ENCODE measurements around the gene MMP8.
"Not testable (repeated sequence)": the region's sequence is repeated elsewhere in the genome, so short reads cannot be mapped to it uniquely, and the experiment has no call there.

Gene MMP8

GRCh38 chr11:102761646-102762238, 37.0 kb upstream of the MMP8 start:
- H3K9ac ChIP-seq (ENCODE audit: insufficient read length, low read depth), result no peak overlapping the region
- no peaks in the 10 kb centered on the region for H3K4me1 ChIP-seq (ENCODE audit: insufficient read depth, insufficient read length)
- H3K9me3 ChIP-seq (ENCODE audit: insufficient read depth, low read length), result no peaks in the 10 kb centered on the region
- DNase-seq (ENCODE audit: low read depth, low spot score), result no peak
- no peaks in the 10 kb centered on the region for H3K36me3 ChIP-seq (ENCODE audit: insufficient read depth, insufficient read length, low read length)
- H3K4me3 ChIP-seq (ENCODE audit: insufficient read length, low read depth), result no peak overlapping the region
- no peaks in the 10 kb centered on the region for H3K27me3 ChIP-seq (ENCODE audit: insufficient read depth, insufficient read length)
- TF ChIP-seq SUZ12 (IDR thresholded peaks at IDR 0.05; ENCODE audit: extremely low read depth, insufficient read depth, insufficient read length) (no peak), YY1 (IDR thresholded peaks at IDR 0.05; ENCODE audit: insufficient read depth, insufficient read length) (no peak), ZNF274 (IDR thresholded peaks at IDR 0.05; ENCODE audit: low read depth, low read length) (no peak)

GRCh38 chr11:102760344-102761035, 35.7 kb upstream of the MMP8 start:
- H3K9ac ChIP-seq (ENCODE audit: insufficient read length, low read depth), result no peak overlapping the region
- no peaks in the 10 kb centered on the region for H3K27me3 ChIP-seq (ENCODE audit: insufficient read depth, insufficient read length)
- H3K9me3 ChIP-seq (ENCODE audit: insufficient read depth, low read length), result no peaks in the 10 kb centered on the region
- no peak for DNase-seq (ENCODE audit: low read depth, low spot score)
- no peaks in the 10 kb centered on the region for H3K4me1 ChIP-seq (ENCODE audit: insufficient read depth, insufficient read length)
- TF ChIP-seq ZNF274 (IDR thresholded peaks at IDR 0.05; ENCODE audit: low read depth, low read length) (no peak), SUZ12 (IDR thresholded peaks at IDR 0.05; ENCODE audit: extremely low read depth, insufficient read depth, insufficient read length) (no peak)
- H3K36me3 ChIP-seq (ENCODE audit: insufficient read depth, insufficient read length, low read length), result no peaks in the 10 kb centered on the region
- H3K4me3 ChIP-seq (ENCODE audit: insufficient read length, low read depth), result no peak overlapping the region

- TF ChIP-seq SUZ12 (IDR thresholded peaks at IDR 0.05; ENCODE audit: extremely low read depth, insufficient read depth, insufficient read length), result no peak
- no peak for TF ChIP-seq ZNF274 (IDR thresholded peaks at IDR 0.05; ENCODE audit: low read depth, low read length)
- TF ChIP-seq YY1 (IDR thresholded peaks at IDR 0.05; ENCODE audit: insufficient read depth, insufficient read length), result no peak
- DNase-seq (ENCODE audit: low read depth, low spot score), result no peak
- Histone ChIP-seq H3K9ac (ENCODE audit: insufficient read length, low read depth) (no peak overlapping the region), H3K4me1 (ENCODE audit: insufficient read depth, insufficient read length) (no peaks in the 10 kb centered on the region), H3K4me3 (ENCODE audit: insufficient read length, low read depth) (no peak overlapping the region), H3K27me3 (ENCODE audit: insufficient read depth, insufficient read length) (no peaks in the 10 kb centered on the region), H3K36me3 (ENCODE audit: insufficient read depth, insufficient read length, low read length) (peaks cover 7% of the 10 kb centered on the region), H3K9me3 (ENCODE audit: insufficient read depth, low read length) (no peaks in the 10 kb centered on the region)
These were observed 33.2 kb upstream of the MMP8 start for GRCh38 chr11:102757823-102758549.

GRCh38 chr11:102753267-102753666, 28.5 kb upstream of the MMP8 start:
- Histone ChIP-seq H3K9me3 (ENCODE audit: insufficient read depth, low read length) (no peaks in the 10 kb centered on the region), H3K36me3 (ENCODE audit: insufficient read depth, insufficient read length, low read length) (peaks cover 9% of the 10 kb centered on the region), H3K9ac (ENCODE audit: insufficient read length, low read depth) (no peak overlapping the region), H3K27me3 (ENCODE audit: insufficient read depth, insufficient read length) (no peaks in the 10 kb centered on the region), H3K4me1 (ENCODE audit: insufficient read depth, insufficient read length) (peaks cover 2% of the 10 kb centered on the region), H3K4me3 (ENCODE audit: insufficient read length, low read depth) (no peak overlapping the region)
- TF ChIP-seq SUZ12 (IDR thresholded peaks at IDR 0.05; ENCODE audit: extremely low read depth, insufficient read depth, insufficient read length) (no peak), YY1 (IDR thresholded peaks at IDR 0.05; ENCODE audit: insufficient read depth, insufficient read length) (no peak), ZNF274 (IDR thresholded peaks at IDR 0.05; ENCODE audit: low read depth, low read length) (no peak)
- DNase-seq (ENCODE audit: low read depth, low spot score), result no peak

- H3K9me3 ChIP-seq (ENCODE audit: insufficient read depth, low read length), result no peaks in the 10 kb centered on the region
- no peaks in the 10 kb centered on the region for H3K27me3 ChIP-seq (ENCODE audit: insufficient read depth, insufficient read length)
- TF ChIP-seq YY1 (IDR thresholded peaks at IDR 0.05; ENCODE audit: insufficient read depth, insufficient read length) (no peak), SUZ12 (IDR thresholded peaks at IDR 0.05; ENCODE audit: extremely low read depth, insufficient read depth, insufficient read length) (no peak), ZNF274 (IDR thresholded peaks at IDR 0.05; ENCODE audit: low read depth, low read length) (no peak)
- DNase-seq (ENCODE audit: low read depth, low spot score), result no peak
- no peak overlapping the region for H3K9ac ChIP-seq (ENCODE audit: insufficient read length, low read depth)
- H3K4me3 ChIP-seq (ENCODE audit: insufficient read length, low read depth), result no peak overlapping the region
- peaks cover 9% of the 10 kb centered on the region for H3K36me3 ChIP-seq (ENCODE audit: insufficient read depth, insufficient read length, low read length)
- H3K4me1 ChIP-seq (ENCODE audit: insufficient read depth, insufficient read length), result peaks cover 2% of the 10 kb centered on the region
These were observed 26.9 kb upstream of the MMP8 start for GRCh38 chr11:102751673-102752072.

- Histone ChIP-seq H3K4me3 (ENCODE audit: insufficient read length, low read depth) (no peak overlapping the region), H3K36me3 (ENCODE audit: insufficient read depth, insufficient read length, low read length) (peaks cover 9% of the 10 kb centered on the region), H3K9ac (ENCODE audit: insufficient read length, low read depth) (no peak overlapping the region), H3K9me3 (ENCODE audit: insufficient read depth, low read length) (no peaks in the 10 kb centered on the region), H3K4me1 (ENCODE audit: insufficient read depth, insufficient read length) (peaks cover 2% of the 10 kb centered on the region), H3K27me3 (ENCODE audit: insufficient read depth, insufficient read length) (no peaks in the 10 kb centered on the region)
- no peak for DNase-seq (ENCODE audit: low read depth, low spot score)
- TF ChIP-seq ZNF274 (IDR thresholded peaks at IDR 0.05; ENCODE audit: low read depth, low read length) (no peak), SUZ12 (IDR thresholded peaks at IDR 0.05; ENCODE audit: extremely low read depth, insufficient read depth, insufficient read length) (no peak), YY1 (IDR thresholded peaks at IDR 0.05; ENCODE audit: insufficient read depth, insufficient read length) (no peak)
These were observed 24.5 kb upstream of the MMP8 start for GRCh38 chr11:102749101-102749722.

- DNase-seq (ENCODE audit: low read depth, low spot score); H3K36me3 ChIP-seq (ENCODE audit: insufficient read depth, insufficient read length, low read length); H3K4me1 ChIP-seq (ENCODE audit: insufficient read depth, insufficient read length); H3K27me3 ChIP-seq (ENCODE audit: insufficient read depth, insufficient read length); H3K9me3 ChIP-seq (ENCODE audit: insufficient read depth, low read length): not testable (repeated sequence)
- Histone ChIP-seq H3K9ac (ENCODE audit: insufficient read length, low read depth) (peak overlapping the region; percentile 8), H3K4me3 (ENCODE audit: insufficient read length, low read depth) (peak overlapping the region; percentile 34)
These were observed 22.2 kb upstream of the MMP8 start for GRCh38 chr11:102746746-102747578.

All from NT2/D1 (cell line).